Endothelial cell of umbilical vein (primary cell): Measurements from ENCODE around the gene FOXL1.

ENCODE experiments used
- EZH2 ChIP-seq: IDR thresholded peaks from 2 replicates; pipeline ENCODE4 v1.6.1; 2012; ENCODE audit warnings: borderline replicate concordance, low read depth, mild to moderate bottlenecking, moderate library complexity, low read length, inconsistent platforms; ENCODE audit not compliant: severe bottlenecking
- FOS ChIP-seq: IDR thresholded peaks from 2 replicates; pipeline ENCODE4 v1.6.1; 2011; ENCODE audit warnings: mild to moderate bottlenecking, low read length, moderate library complexity, borderline replicate concordance; ENCODE audit not compliant: insufficient read depth
- GATA2 ChIP-seq: IDR thresholded peaks from 2 replicates; pipeline ENCODE4 v1.7.0; 2011; ENCODE audit warnings: low read depth, mild to moderate bottlenecking, moderate library complexity, mixed read lengths, low read length; ENCODE audit not compliant: insufficient read length, insufficient read depth
- JUN ChIP-seq: IDR thresholded peaks from 2 replicates; pipeline ENCODE4 v1.6.1; 2011; ENCODE audit warnings: borderline replicate concordance, low read depth; ENCODE audit not compliant: insufficient read length, insufficient read depth
- MYC ChIP-seq: IDR thresholded peaks from one replicate; pipeline ENCODE4 v1.6.1; 2011; ENCODE audit warnings: mild to moderate bottlenecking, low read depth, low read length
- POLR2A ChIP-seq: IDR thresholded peaks from 2 replicates; pipeline ENCODE4 v1.6.1; 2012; ENCODE audit warnings: low read depth, mild to moderate bottlenecking, control low read depth, low read length
- POLR2AphosphoS5 ChIP-seq: IDR thresholded peaks from 2 replicates; pipeline ENCODE4 v1.6.1; 2012; ENCODE audit warnings: low read depth, mild to moderate bottlenecking, control low read depth, low read length, moderate library complexity; ENCODE audit not compliant: insufficient read depth
- TF ChIP-seq, protein P1 (sequence below): IDR thresholded peaks from 2 replicates; pipeline ENCODE4 v1.6.1; 2011; ENCODE audit not compliant: insufficient read depth, insufficient read length
- TF ChIP-seq, protein P2 (sequence below), 2 donors: IDR thresholded peaks; 1 replicate in 1 of 2; 2 replicates in 1 of 2; pipeline ENCODE4 v1.5.1; 2011; ENCODE audit warnings: low read length in 2 of 2, mild to moderate bottlenecking in 2 of 2, moderate library complexity in 2 of 2, control low read depth in 1 of 2, inconsistent platforms in 1 of 2, low read depth in 1 of 2; ENCODE audit not compliant: insufficient read depth in 1 of 2; ENCODE audit errors: extremely low read depth in 1 of 2

DNA sequence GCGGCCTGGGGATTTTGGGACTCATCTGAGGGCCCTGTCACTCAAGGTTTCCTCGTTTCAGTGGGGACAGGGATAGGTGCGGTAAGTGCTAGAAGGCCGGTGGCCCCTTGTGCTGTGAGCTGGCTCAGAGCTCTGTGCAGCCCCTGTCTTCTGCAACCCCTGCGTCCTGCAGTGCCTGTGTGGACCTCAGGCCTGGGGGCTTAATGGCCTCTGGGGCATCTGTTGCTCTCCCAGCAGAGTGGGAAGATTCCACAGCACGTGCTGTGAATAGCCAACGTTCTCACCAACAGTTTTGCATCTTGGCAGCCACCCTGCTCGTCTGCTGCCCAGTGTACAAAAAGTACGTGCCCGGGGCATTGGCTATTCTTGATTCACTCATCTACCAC lies 6.8 kb upstream of the FOXL1 start:
- TF ChIP-seq, protein P1, sequence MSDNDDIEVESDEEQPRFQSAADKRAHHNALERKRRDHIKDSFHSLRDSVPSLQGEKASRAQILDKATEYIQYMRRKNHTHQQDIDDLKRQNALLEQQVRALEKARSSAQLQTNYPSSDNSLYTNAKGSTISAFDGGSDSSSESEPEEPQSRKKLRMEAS, result no peak
- TF ChIP-seq POLR2AphosphoS5, result no peak
- TF ChIP-seq, protein P2, sequence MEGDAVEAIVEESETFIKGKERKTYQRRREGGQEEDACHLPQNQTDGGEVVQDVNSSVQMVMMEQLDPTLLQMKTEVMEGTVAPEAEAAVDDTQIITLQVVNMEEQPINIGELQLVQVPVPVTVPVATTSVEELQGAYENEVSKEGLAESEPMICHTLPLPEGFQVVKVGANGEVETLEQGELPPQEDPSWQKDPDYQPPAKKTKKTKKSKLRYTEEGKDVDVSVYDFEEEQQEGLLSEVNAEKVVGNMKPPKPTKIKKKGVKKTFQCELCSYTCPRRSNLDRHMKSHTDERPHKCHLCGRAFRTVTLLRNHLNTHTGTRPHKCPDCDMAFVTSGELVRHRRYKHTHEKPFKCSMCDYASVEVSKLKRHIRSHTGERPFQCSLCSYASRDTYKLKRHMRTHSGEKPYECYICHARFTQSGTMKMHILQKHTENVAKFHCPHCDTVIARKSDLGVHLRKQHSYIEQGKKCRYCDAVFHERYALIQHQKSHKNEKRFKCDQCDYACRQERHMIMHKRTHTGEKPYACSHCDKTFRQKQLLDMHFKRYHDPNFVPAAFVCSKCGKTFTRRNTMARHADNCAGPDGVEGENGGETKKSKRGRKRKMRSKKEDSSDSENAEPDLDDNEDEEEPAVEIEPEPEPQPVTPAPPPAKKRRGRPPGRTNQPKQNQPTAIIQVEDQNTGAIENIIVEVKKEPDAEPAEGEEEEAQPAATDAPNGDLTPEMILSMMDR (IDR thresholded peaks at IDR 0.05; ENCODE audit: extremely low read depth in 1 of 2, insufficient read depth in 1 of 2, low read depth in 1 of 2, low read length in 2 of 2), result no peak
- no peak for TF ChIP-seq EZH2
- no peak for TF ChIP-seq FOS
- no peak for TF ChIP-seq POLR2A
- no peak for TF ChIP-seq MYC
- no peak for TF ChIP-seq JUN
- no peak for TF ChIP-seq GATA2
